A549 (cell line): Measurements from ENCODE around the gene P2RX6. TPM values are rescaled to one million over a fixed set of nuclear protein-coding genes. Genes with fewer than 3 reads are reported as not detected.

Experiments
- BHLHE40 ChIP-seq: IDR thresholded peaks from 2 replicates; pipeline ENCODE4 v1.6.1; 2012; ENCODE audit warnings: low read depth, low read length, inconsistent platforms
- CHD2 ChIP-seq: fragments of 150-350 bp; IDR thresholded peaks from 2 replicates; pipeline ENCODE4 v1.6.1; 2014; ENCODE audit warnings: low read length; ENCODE audit not compliant: partially characterized antibody
- EHMT2 ChIP-seq: fragments of 200-600 bp; sonication (generic); IDR thresholded peaks from 2 replicates; pipeline ENCODE4 v1.6.1; 2016; ENCODE audit warnings: antibody characterized with exemption, low read depth, mild to moderate bottlenecking, moderate library complexity
- ESRRA ChIP-seq: fragments of 150-350 bp; IDR thresholded peaks from 2 replicates; pipeline ENCODE4 v1.6.1; 2014; ENCODE audit warnings: mild to moderate bottlenecking, low read length, borderline replicate concordance
- FOXS1 ChIP-seq: fragments of 250-450 bp; sonication (Bioruptor Pico); IDR thresholded peaks from 2 replicates; pipeline ENCODE4 v1.5.0; 2020; ENCODE audit warnings: mild to moderate bottlenecking, moderate library complexity
- KDM5A ChIP-seq: fragments of 200-600 bp; sonication (generic); IDR thresholded peaks from 2 replicates; pipeline ENCODE4 v1.6.1; 2016; ENCODE audit warnings: antibody characterized with exemption, mild to moderate bottlenecking
- MAFK ChIP-seq: fragments of 450-650 bp; IDR thresholded peaks from 2 replicates; pipeline ENCODE4 v1.6.1; 2014; ENCODE audit not compliant: partially characterized antibody
- NFE2L2 ChIP-seq: fragments of 150-350 bp; conservative IDR thresholded peaks from 2 replicates; pipeline ENCODE4 v1.6.1; 2014; ENCODE audit warnings: low read length
- RAD21 ChIP-seq, 2 experiments: fragments of >200 bp in 1 of 2; sonication (Bioruptor Twin) in 1 of 2; formaldehyde crosslinking in 1 of 2; IDR thresholded peaks in 1 of 2; conservative IDR thresholded peaks in 1 of 2; 2 replicates in 1 of 2; 3 replicates in 1 of 2; pipeline ENCODE4 v1.6.1; 2012 to 2018; ENCODE audit warnings: inconsistent platforms in 1 of 2
- RARB ChIP-seq: fragments of 250-450 bp; sonication (Bioruptor Pico); IDR thresholded peaks from 2 replicates; pipeline ENCODE4 v1.8.0; 2021; ENCODE audit warnings: mild to moderate bottlenecking, moderate library complexity
- TP53 ChIP-seq: fragments of 250-450 bp; sonication (Bioruptor Pico); IDR thresholded peaks from 2 replicates; pipeline ENCODE4 v1.5.0; 2021; ENCODE audit warnings: mild to moderate bottlenecking, moderate library complexity
- ZC3H11A ChIP-seq: fragments of 450-650 bp; IDR thresholded peaks from 2 replicates; pipeline ENCODE4 v1.6.1; 2014; ENCODE audit warnings: antibody characterized with exemption, mild to moderate bottlenecking
- ZFP36 ChIP-seq: fragments of 450-650 bp; IDR thresholded peaks from 2 replicates; pipeline ENCODE4 v1.6.1; 2014; ENCODE audit warnings: borderline replicate concordance; ENCODE audit not compliant: partially characterized antibody
- polyA plus RNA-seq, 4 experiments: library from polyadenylated mRNA; depleted of rRNA in 3 of 4; stranded (reverse); fragments of >200 nt; fragmentation: RNase III in 1 of 4; extraction: RNeasy Plus Mini Kit Qiagen cat#74134 plus additional on column Dnase treatment in 1 of 4; gene quantifications; 2 replicates in 3 of 4; 3 replicates in 1 of 4; pipeline ENCODE4 v1.2.3, GENCODE V29; 2011 to 2017
- TF ChIP-seq, protein P1 (sequence below): fragments of 250-450 bp; sonication (Bioruptor Pico); IDR thresholded peaks from 2 replicates; pipeline ENCODE4 v1.5.0; 2020; ENCODE audit warnings: low read depth, mild to moderate bottlenecking, moderate library complexity
- TF ChIP-seq, protein P2 (sequence below): fragments of 250-450 bp; sonication (Bioruptor Pico); IDR thresholded peaks from 2 replicates; pipeline ENCODE4 v1.5.0; 2021; ENCODE audit warnings: mild to moderate bottlenecking, moderate library complexity, borderline replicate concordance
- TF ChIP-seq, protein P3 (sequence below): fragments of 200-600 bp; sonication (generic); IDR thresholded peaks from 2 replicates; pipeline ENCODE4 v1.6.1; 2016; ENCODE audit warnings: antibody characterized with exemption, mild to moderate bottlenecking, moderate library complexity
- TF ChIP-seq, protein P4 (sequence below): IDR thresholded peaks from 2 replicates; pipeline ENCODE4 v1.6.1; 2012
- TF ChIP-seq, protein P5 (sequence below): fragments of >200 bp; sonication (Bioruptor Twin); formaldehyde crosslinking; IDR thresholded peaks from 3 replicates; pipeline ENCODE4 v1.5.1; 2016

Gene P2RX6
- polyA plus RNA-seq, 2 of the 4 experiments (the other 2 are of a cell fraction): 0.67 to 0.92 TPM

DNA sequence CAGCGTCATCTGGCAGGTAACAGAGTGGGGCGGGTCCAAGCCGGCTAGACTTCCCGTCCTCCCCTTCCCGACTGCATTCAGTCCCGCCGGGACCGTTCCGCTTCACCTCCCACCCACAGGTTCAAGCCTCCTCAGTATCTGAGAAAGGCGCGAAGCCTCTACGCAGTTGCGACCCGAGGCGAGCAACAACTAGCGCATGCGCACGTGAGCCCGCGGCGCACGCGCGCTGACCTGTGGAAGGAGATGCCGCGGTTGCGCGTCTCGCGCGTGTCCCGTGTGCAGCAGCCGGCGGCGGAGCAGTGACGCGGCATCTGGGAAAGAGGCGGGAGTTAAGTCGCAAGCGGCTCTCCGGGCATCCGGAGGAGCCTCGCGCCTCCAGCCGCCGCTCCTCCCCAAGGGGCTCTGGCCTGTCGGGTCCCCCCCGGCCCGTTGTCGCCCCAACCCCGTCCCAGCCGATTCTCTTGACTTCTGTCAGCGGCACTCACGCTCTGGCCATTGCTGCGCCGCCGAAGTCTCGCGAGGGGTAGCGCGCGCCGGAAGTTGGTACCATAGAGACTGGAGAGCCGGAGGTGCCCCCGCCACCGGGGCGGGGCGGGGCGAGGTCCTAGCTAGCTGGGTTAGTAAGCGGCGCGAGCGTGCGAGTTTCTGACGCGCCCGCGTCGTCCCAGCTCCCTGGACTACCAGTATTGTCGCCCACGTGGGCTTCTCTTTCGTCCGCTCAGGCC is 13.2 kb upstream of the P2RX6 start, which contains the start of gene THAP7 (continued):
- TF ChIP-seq, protein P1, sequence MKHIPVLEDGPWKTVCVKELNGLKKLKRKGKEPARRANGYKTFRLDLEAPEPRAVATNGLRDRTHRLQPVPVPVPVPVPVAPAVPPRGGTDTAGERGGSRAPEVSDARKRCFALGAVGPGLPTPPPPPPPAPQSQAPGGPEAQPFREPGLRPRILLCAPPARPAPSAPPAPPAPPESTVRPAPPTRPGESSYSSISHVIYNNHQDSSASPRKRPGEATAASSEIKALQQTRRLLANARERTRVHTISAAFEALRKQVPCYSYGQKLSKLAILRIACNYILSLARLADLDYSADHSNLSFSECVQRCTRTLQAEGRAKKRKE (CRISPR knock-in tag): no peak
- TF ChIP-seq MAFK (no peak), RARB (CRISPR knock-in tag) (no peak), FOXS1 (CRISPR knock-in tag) (0 out of 2 replicates have a peak, but pooled peaks have one; percentile 52), CHD2 (peak; percentile 74), TP53 (CRISPR knock-in tag) (no peak; the same call in 1 of the 2 replicates), NFE2L2 (no peak), BHLHE40 (0 out of 2 replicates have a peak, but pooled peaks have one; percentile 6), EHMT2 (no peak), RAD21 (conservative IDR thresholded peaks at IDR 0.05 in 1 of 2, IDR thresholded peaks at IDR 0.05 in 1 of 2) (peak in 1 of 2 experiments; percentile 2; a peak in 1 of 5 replicates), ZC3H11A (no peak), ZFP36 (no peak), ESRRA (no peak), KDM5A (no peak)
- TF ChIP-seq, protein P2, sequence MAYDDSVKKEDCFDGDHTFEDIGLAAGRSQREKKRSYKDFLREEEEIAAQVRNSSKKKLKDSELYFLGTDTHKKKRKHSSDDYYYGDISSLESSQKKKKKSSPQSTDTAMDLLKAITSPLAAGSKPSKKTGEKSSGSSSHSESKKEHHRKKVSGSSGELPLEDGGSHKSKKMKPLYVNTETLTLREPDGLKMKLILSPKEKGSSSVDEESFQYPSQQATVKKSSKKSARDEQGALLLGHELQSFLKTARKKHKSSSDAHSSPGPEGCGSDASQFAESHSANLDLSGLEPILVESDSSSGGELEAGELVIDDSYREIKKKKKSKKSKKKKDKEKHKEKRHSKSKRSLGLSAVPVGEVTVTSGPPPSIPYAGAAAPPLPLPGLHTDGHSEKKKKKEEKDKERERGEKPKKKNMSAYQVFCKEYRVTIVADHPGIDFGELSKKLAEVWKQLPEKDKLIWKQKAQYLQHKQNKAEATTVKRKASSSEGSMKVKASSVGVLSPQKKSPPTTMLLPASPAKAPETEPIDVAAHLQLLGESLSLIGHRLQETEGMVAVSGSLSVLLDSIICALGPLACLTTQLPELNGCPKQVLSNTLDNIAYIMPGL (CRISPR knock-in tag): no peak
- TF ChIP-seq, protein P3, sequence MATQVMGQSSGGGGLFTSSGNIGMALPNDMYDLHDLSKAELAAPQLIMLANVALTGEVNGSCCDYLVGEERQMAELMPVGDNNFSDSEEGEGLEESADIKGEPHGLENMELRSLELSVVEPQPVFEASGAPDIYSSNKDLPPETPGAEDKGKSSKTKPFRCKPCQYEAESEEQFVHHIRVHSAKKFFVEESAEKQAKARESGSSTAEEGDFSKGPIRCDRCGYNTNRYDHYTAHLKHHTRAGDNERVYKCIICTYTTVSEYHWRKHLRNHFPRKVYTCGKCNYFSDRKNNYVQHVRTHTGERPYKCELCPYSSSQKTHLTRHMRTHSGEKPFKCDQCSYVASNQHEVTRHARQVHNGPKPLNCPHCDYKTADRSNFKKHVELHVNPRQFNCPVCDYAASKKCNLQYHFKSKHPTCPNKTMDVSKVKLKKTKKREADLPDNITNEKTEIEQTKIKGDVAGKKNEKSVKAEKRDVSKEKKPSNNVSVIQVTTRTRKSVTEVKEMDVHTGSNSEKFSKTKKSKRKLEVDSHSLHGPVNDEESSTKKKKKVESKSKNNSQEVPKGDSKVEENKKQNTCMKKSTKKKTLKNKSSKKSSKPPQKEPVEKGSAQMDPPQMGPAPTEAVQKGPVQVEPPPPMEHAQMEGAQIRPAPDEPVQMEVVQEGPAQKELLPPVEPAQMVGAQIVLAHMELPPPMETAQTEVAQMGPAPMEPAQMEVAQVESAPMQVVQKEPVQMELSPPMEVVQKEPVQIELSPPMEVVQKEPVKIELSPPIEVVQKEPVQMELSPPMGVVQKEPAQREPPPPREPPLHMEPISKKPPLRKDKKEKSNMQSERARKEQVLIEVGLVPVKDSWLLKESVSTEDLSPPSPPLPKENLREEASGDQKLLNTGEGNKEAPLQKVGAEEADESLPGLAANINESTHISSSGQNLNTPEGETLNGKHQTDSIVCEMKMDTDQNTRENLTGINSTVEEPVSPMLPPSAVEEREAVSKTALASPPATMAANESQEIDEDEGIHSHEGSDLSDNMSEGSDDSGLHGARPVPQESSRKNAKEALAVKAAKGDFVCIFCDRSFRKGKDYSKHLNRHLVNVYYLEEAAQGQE: peak; percentile 57
- TF ChIP-seq, protein P4, sequence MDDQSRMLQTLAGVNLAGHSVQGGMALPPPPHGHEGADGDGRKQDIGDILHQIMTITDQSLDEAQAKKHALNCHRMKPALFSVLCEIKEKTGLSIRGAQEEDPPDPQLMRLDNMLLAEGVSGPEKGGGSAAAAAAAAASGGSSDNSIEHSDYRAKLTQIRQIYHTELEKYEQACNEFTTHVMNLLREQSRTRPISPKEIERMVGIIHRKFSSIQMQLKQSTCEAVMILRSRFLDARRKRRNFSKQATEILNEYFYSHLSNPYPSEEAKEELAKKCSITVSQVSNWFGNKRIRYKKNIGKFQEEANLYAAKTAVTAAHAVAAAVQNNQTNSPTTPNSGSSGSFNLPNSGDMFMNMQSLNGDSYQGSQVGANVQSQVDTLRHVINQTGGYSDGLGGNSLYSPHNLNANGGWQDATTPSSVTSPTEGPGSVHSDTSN: peak; percentile 36; the same call in 1 of the 2 replicates
- TF ChIP-seq, protein P5, sequence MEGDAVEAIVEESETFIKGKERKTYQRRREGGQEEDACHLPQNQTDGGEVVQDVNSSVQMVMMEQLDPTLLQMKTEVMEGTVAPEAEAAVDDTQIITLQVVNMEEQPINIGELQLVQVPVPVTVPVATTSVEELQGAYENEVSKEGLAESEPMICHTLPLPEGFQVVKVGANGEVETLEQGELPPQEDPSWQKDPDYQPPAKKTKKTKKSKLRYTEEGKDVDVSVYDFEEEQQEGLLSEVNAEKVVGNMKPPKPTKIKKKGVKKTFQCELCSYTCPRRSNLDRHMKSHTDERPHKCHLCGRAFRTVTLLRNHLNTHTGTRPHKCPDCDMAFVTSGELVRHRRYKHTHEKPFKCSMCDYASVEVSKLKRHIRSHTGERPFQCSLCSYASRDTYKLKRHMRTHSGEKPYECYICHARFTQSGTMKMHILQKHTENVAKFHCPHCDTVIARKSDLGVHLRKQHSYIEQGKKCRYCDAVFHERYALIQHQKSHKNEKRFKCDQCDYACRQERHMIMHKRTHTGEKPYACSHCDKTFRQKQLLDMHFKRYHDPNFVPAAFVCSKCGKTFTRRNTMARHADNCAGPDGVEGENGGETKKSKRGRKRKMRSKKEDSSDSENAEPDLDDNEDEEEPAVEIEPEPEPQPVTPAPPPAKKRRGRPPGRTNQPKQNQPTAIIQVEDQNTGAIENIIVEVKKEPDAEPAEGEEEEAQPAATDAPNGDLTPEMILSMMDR: no peak
